GM21526 (cell line): Measurements from ENCODE around the gene NPBWR2.
"Not testable (repeated sequence)": the region's sequence is repeated elsewhere in the genome, so short reads cannot be mapped to it uniquely, and the experiment has no call there.

Source experiments
- ATAC-seq: cut with Tn5 transposase; IDR thresholded peaks from one replicate; pipeline ENCODE4 v1.9.1; 2021; ENCODE audit warnings: moderate library complexity; ENCODE audit not compliant: unreplicated experiment, low FRiP score

The NPBWR2 gene

DNA sequence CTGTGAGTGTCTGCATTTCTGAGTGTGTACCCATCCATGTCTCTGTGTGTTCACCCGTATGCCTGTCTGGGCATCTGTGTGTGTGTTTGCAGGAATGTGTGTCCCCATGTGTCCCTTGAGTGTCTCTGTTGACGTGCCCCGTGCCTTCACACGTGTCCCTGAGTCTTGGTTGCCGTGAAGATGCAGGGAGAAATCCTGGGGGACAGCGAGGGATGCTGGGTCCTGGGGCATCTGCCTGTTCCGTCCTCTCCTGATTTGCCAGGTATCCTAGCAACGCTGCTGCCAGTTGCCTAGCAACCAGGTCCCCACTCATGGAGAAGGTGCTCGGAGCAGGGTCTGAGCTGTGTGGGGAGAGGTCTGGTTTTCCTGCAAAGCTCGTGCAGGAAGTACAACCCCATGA is 17.2 kb downstream of the NPBWR2 start:
- no peak for ATAC-seq

- ATAC-seq: not testable (repeated sequence)
Measured at GRCh38 chr20:64088586-64088985, 18.8 kb downstream of the NPBWR2 start.

- ATAC-seq: not testable (repeated sequence)
Measured at GRCh38 chr20:64087226-64087825, 20.0 kb downstream of the NPBWR2 start.

GRCh38 chr20:64086801-64087200 is 20.6 kb downstream of the NPBWR2 start:
- no peak for ATAC-seq

- ATAC-seq: no peak
Measured at GRCh38 chr20:64084685-64085152, 22.6 kb downstream of the NPBWR2 start.

DNA sequence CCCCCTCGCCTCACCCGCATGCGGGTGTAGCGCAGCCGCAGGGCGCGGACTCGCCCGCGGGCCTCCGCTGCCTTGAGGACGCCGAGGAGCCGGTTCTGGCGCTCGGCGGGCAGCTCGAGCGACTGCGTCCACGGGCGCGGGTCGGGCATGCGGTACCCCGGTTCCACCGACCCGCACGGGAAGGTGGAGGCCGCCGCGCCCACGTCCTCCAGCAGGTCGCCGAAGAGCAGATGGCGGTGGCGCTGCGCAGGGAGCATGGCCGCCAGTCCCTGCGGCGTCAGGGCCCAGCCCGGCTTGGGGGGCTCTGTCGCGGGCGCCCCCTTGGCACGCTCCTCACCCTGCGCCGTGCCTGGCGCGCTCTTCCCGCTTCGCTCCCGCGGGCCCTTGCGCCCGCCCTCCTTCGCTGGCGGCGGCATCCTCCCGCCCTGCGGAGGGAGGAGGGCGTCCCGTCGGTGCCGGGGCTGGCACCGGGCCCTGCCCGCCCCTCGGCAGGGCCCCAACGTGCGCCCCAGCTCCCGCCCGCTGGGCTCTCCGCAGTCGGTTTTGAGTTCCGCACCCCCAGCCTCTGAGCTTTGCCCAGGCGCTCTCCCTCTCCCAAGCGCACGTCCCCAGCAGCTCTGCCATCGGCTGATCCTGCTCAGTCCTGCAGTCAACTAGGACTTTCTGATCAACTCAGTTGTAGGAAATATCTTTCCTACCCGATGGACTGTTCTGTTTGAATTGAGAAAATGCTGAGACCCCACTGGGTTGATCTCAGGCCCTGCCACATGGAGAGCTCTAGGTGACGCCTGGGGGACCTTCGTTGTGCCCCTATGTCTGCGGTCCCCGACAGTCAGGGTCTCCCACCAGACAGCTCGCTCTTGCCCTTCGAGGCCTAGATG is 23.3 kb downstream of the NPBWR2 start, which contains the start of gene LKAAEAR1:
LKAAEAR1 (minus strand) TSS at position 595 of the 881 bp plus-strand sequence; CDS start at position 416, 179 bp downstream.
- no peak for ATAC-seq

- ATAC-seq: no peak
Measured at GRCh38 chr20:64083378-64083803, 24.0 kb downstream of the NPBWR2 start.

GRCh38 chr20:64082820-64083377 is 24.5 kb downstream of the NPBWR2 start:
- ATAC-seq: no peak

- no peak for ATAC-seq
Measured at GRCh38 chr20:64082126-64082731, 25.1 kb downstream of the NPBWR2 start.

DNA sequence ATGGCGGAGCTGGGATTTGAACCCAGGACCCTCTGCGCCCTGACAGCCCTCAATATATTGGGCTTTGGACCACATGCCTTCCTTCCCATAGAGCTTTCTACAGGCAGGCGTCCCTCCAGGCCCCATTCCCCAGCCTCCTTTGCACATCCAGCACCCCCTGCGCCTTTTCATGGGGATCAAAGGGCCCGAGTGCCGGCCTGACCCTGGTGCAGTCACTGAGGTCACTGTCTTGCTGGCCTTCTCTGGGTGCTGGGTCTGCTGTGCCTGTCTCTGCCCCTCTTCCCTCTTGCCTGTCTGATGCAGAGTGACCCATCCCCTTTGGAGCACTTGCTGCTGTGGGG is 25.8 kb downstream of the NPBWR2 start:
- ATAC-seq: no peak

DNA sequence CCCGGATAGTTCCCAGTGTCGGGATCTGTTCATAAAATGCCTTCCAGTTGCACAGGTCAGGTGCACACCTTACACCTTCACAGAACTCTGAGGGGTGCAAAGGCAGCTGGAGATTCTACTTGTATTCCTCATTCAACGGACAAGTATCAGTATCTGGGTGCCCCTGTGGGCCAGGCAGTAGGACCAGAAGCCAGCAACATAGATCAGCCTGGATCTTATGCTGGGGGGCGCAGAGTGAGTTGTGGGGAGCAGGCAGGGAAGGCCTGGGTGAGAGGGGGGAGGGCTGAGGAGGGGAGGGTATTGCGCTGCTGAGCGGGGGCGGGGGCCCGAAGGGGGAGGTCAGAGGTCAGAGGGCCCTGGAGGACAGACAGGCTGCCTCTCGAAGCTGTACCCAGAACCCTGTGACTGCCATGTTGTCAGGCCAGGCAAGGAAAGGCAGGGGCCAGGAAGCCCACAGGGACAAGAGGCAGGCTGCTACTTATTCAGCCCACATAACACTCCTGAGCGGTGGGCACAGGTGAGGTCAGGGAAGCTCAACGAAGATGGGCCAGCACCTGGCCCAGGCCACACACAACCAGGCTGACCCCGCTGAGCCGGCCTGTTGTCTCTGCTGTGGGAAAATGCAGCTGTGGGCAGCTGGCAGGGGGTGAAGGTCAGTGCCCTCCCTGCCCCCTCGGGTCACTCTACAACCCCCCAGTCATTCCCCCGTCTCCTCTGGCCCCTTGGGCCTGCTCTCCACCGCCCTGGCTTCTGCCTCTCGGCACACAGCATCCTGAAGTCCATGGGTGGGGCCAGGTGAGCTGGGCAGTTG is 26.3 kb downstream of the NPBWR2 start:
- ATAC-seq: no peak

- ATAC-seq: no peak
Measured at GRCh38 chr20:64080013-64080812, 27.2 kb downstream of the NPBWR2 start, which contains the start of gene OPRL1. TSS of gene OPRL1 (plus strand) at chr20:64080082. CDS start at chr20:64092721, 12,639 bp downstream.

GRCh38 chr20:64079273-64080012 is 27.9 kb downstream of the NPBWR2 start, which contains the start of gene RGS19:
TSS of gene RGS19 (minus strand) at chr20:64079518. CDS start at chr20:64076886, 2,632 bp downstream.
- no peak for ATAC-seq

DNA sequence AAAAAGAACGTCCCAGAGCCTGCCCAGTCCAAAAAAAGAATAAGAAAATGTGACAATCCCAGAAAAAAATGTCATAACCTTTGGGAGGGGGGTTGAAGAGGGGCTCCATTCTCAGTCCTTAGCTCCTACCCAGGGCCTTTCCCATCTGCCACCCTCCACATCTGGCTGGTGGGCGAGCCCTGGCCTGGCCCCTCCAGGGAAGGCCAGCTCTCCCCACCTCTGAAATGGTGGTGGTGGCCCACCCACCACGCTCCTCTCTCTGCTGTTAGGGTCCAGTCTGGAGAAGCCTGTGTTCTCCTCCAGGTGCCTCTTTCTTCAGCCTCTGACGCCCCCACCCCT is 28.5 kb downstream of the NPBWR2 start:
- ATAC-seq: no peak

DNA sequence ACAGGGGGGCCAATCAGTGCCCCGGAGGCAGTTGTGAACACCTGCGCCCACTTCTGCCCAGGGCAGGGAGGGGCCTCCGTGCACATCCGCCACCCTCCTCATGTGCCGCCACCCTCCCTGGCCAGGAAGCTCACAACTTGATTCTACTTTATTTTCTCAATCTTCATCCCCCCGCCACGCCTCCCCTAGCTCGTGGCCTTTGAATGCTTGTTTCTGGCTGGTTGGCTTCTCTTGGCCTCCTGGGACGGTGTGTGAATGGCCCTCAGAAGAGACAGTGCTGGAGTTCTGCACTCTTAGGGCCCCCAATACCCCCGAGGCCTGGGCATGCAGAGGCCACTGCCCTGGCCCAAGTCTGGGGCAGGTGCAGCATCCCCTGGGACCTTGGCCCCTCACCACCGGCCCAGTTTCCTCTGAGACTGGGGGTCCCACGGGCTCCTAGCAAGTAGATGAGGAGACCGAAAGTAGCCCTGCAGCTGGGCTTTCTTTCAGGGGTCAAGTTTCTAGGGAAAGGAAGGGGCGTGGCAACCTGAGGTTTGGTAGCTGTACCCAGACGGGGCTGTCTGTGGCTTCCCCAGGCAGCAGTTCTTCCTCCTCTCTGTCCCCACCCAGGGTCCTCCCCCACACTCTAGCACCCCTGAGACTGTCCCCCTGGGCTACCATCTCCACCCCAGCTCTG is 29.4 kb downstream of the NPBWR2 start:
- no peak for ATAC-seq

GRCh38 chr20:64077541-64077875 is 29.9 kb downstream of the NPBWR2 start:
- ATAC-seq: no peak

DNA sequence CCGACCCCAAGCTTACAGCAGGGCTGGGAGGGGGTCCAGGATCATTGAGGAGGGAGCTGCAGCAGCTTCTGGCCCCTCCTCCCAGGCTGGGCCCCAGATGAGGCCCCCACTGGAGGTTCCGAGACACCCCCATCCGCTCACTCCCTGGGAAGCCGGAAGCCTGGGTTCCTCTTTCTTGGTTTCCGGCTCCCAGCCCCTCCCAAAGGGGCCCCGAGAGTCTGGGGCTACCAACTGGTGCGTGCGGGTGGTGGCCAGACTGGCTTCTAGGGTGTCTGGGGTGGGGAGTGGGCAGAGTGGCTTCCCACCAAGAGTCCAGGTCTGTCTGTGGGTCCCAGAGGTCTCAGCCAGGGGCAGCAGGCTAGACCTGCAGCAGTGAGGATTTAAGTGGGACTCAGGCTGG is 30.3 kb downstream of the NPBWR2 start:
- no peak for ATAC-seq
